OCI-LY3 (cell line): ENCODE data around the gene CHFR.

Source experiments
- EZH2phosphoT487 ChIP-seq: fragments of 200-600 bp; shearing (Covaris generic); IDR thresholded peaks from 2 replicates; pipeline ENCODE4 v1.6.1; 2018; ENCODE audit warnings: antibody characterized with exemption, mixed run types, low read depth
- TF ChIP-seq, protein P1 (sequence below): fragments of 200-600, 300-600 bp; sonication (generic); IDR thresholded peaks from 2 replicates; pipeline ENCODE4 v1.5.1; 2014; ENCODE audit warnings: antibody characterized with exemption, low read length, low read depth

DNA sequence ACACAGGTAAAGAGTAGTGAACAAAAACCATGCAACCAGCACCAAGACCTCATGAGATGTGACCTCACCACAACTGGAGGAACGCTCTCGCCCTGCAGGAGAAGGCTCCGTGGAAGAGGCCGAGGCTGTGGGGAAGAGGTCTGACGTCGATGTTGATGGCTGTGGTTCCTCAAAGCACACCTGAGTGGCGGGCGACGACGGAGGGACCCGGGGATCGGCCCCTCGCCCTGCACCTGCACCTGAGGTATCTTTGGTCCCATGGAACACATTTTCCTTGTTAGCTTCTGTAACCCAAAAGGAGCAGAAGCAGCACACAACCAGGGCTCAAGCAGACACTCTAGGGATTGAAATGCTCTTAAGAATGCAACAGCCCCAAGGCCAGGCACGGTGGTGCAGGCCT is 17.9 kb downstream of the CHFR start:
- TF ChIP-seq, protein P1, sequence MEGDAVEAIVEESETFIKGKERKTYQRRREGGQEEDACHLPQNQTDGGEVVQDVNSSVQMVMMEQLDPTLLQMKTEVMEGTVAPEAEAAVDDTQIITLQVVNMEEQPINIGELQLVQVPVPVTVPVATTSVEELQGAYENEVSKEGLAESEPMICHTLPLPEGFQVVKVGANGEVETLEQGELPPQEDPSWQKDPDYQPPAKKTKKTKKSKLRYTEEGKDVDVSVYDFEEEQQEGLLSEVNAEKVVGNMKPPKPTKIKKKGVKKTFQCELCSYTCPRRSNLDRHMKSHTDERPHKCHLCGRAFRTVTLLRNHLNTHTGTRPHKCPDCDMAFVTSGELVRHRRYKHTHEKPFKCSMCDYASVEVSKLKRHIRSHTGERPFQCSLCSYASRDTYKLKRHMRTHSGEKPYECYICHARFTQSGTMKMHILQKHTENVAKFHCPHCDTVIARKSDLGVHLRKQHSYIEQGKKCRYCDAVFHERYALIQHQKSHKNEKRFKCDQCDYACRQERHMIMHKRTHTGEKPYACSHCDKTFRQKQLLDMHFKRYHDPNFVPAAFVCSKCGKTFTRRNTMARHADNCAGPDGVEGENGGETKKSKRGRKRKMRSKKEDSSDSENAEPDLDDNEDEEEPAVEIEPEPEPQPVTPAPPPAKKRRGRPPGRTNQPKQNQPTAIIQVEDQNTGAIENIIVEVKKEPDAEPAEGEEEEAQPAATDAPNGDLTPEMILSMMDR, result no peak
- TF ChIP-seq EZH2phosphoT487, result no peak
